SK-N-SH (cell line): ENCODE results near the gene OCA2. TPM values are rescaled to one million over a fixed set of nuclear protein-coding genes. Genes with fewer than 3 reads are reported as not detected.

Experiments
- CTCF ChIA-PET: fragments of 300-600, 350-600 bp; formaldehyde crosslinking; extraction: SDS; loops from one replicate; lab custom pipeline; 2021; lab: Yijun Ruan, JAX
- POLR2A ChIA-PET: fragments of 350-600 bp; sonication (Branson Sonifier 250); formaldehyde crosslinking; extraction: SDS; loops from one replicate; lab custom pipeline; 2020; ENCODE audit warnings: antibody characterized with exemption, inconsistent platforms; lab: Yijun Ruan, JAX
- DNase-seq: peaks from one replicate; pipeline ENCODE4 v3.0.0; 2012
- H2AFZ ChIP-seq: fragments of 200-600 bp; sonication (generic); 2 replicates; pipeline ENCODE4 v1.8.1; 2016; ENCODE audit warnings: antibody characterized with exemption, mild to moderate bottlenecking, low read depth
- H3F3A ChIP-seq: fragments of 200-600 bp; sonication (generic); replicated peaks from 2 replicates; pipeline ENCODE3; 2016; ENCODE audit warnings: antibody characterized with exemption, mild to moderate bottlenecking; ENCODE audit not compliant: insufficient read depth
- H3K27ac ChIP-seq, 2 experiments: fragments of 200-500 bp in 1 of 2; fragments of 200-600 bp in 1 of 2; sonication (Bioruptor generic) in 1 of 2; sonication (generic), shearing (Covaris generic) in 1 of 2; 2 replicates each; pipeline versions ENCODE4 v1.5.1 to v1.6.1; 2014 to 2016; ENCODE audit warnings: low read depth in 2 of 2, inconsistent platforms in 1 of 2, low read length in 1 of 2, mild to moderate bottlenecking in 1 of 2, mixed read lengths in 1 of 2
- H3K27me3 ChIP-seq: fragments of 200-600 bp; sonication (generic), shearing (Covaris generic); 2 replicates; pipeline ENCODE4 v1.6.1; 2016; ENCODE audit warnings: mixed run types; ENCODE audit not compliant: insufficient read depth
- H3K36me3 ChIP-seq, 2 experiments: fragments of 200-500 bp in 1 of 2; fragments of 200-600 bp in 1 of 2; sonication (Bioruptor generic) in 1 of 2; sonication (generic) in 1 of 2; replicated peaks in 1 of 2; 2 replicates each; pipeline versions ENCODE3 to v1.5.1; 2014 to 2016; ENCODE audit warnings: low read length in 1 of 2, mild to moderate bottlenecking in 1 of 2; ENCODE audit not compliant: insufficient read depth in 2 of 2, control insufficient read depth in 1 of 2
- H3K4me1 ChIP-seq, 2 experiments: fragments of 200-500 bp in 1 of 2; fragments of 200-600 bp in 1 of 2; sonication (Bioruptor generic) in 1 of 2; sonication (generic), shearing (Covaris generic) in 1 of 2; 2 replicates each; pipeline versions ENCODE4 v1.5.1 to v1.6.1; 2014 to 2016; ENCODE audit warnings: low read depth in 1 of 2, low read length in 1 of 2, mixed run types in 1 of 2; ENCODE audit not compliant: insufficient read depth in 2 of 2, control insufficient read depth in 1 of 2
- H3K4me2 ChIP-seq: fragments of 200-600 bp; sonication (generic), shearing (Covaris generic); 2 replicates; pipeline ENCODE4 v1.6.1; 2017; ENCODE audit warnings: mixed run types
- H3K4me3 ChIP-seq, 2 experiments: fragments of 200-500 bp in 1 of 2; fragments of 200-600 bp in 1 of 2; sonication (Bioruptor generic) in 1 of 2; sonication (generic), shearing (Covaris generic) in 1 of 2; 2 replicates each; pipeline versions ENCODE4 v1.5.1 to v1.8.1; 2014 to 2016; ENCODE audit warnings: low read depth in 2 of 2, inconsistent platforms in 1 of 2, low read length in 1 of 2, mild to moderate bottlenecking in 1 of 2, mixed read lengths in 1 of 2, moderate library complexity in 1 of 2
- H3K79me2 ChIP-seq: fragments of 200-600 bp; sonication (generic); 2 replicates; pipeline ENCODE4 v1.8.1; 2017; ENCODE audit warnings: mild to moderate bottlenecking; ENCODE audit not compliant: insufficient read depth
- H3K9ac ChIP-seq: fragments of 200-600 bp; sonication (generic); 2 replicates; pipeline ENCODE4 v1.6.1; 2017; ENCODE audit warnings: mixed run types
- H3K9me2 ChIP-seq: fragments of 200-600 bp; sonication (generic); 2 replicates; pipeline ENCODE4 v1.6.1; 2017; ENCODE audit warnings: mixed run types
- H3K9me3 ChIP-seq: fragments of 200-600 bp; sonication (generic); 2 replicates; pipeline ENCODE4 v1.6.1; 2017; ENCODE audit warnings: mixed run types, mild to moderate bottlenecking, moderate library complexity
- H4K20me1 ChIP-seq: fragments of 200-600 bp; sonication (generic); 2 replicates; pipeline ENCODE4 v1.6.1; 2017; ENCODE audit warnings: mild to moderate bottlenecking, mixed run types; ENCODE audit not compliant: insufficient read depth
- CHD2 ChIP-seq: fragments of 150-350 bp; IDR thresholded peaks from 2 replicates; pipeline ENCODE4 v1.6.1; 2018; ENCODE audit warnings: low read length; ENCODE audit not compliant: partially characterized antibody
- ELF1 ChIP-seq: IDR thresholded peaks from 2 replicates; pipeline ENCODE4 v1.4.0; 2012
- EP300 ChIP-seq, 2 experiments: IDR thresholded peaks; 2 replicates each; pipeline versions ENCODE4 v1.4.0 to v1.6.1; 2012; ENCODE audit warnings: borderline replicate concordance in 1 of 2, low read depth in 1 of 2, low read length in 1 of 2
- FOSL2 ChIP-seq: IDR thresholded peaks from 2 replicates; pipeline ENCODE4 v1.4.0; 2012; ENCODE audit warnings: low read depth, mild to moderate bottlenecking, moderate library complexity, borderline replicate concordance
- FOXJ3 ChIP-seq: sonication (generic); formaldehyde crosslinking; IDR thresholded peaks from 2 replicates; pipeline ENCODE4 v1.5.1; 2020; ENCODE audit warnings: mild to moderate bottlenecking, missing genetic modification reagents
- GABPA ChIP-seq: IDR thresholded peaks from 2 replicates; pipeline ENCODE4 v1.4.0; 2012; ENCODE audit warnings: low read depth, mild to moderate bottlenecking
- GATA2 ChIP-seq: sonication (generic); formaldehyde crosslinking; IDR thresholded peaks from 2 replicates; pipeline ENCODE4 v1.5.0; 2020; ENCODE audit warnings: mild to moderate bottlenecking, missing genetic modification reagents
- MEF2A ChIP-seq: IDR thresholded peaks from 2 replicates; pipeline ENCODE4 v1.4.0; 2012; ENCODE audit warnings: low read depth, borderline replicate concordance
- NFIC ChIP-seq: IDR thresholded peaks from 2 replicates; pipeline ENCODE4 v1.4.0; 2012; ENCODE audit warnings: borderline replicate concordance
- RFX5 ChIP-seq: IDR thresholded peaks from 2 replicates; pipeline ENCODE4 v1.6.1; 2012; ENCODE audit warnings: mild to moderate bottlenecking, improper control_type of control experiment, low read length
- SIN3A ChIP-seq: IDR thresholded peaks from 2 replicates; pipeline ENCODE4 v1.6.1; 2012; ENCODE audit warnings: low read depth, mild to moderate bottlenecking, low read length, moderate library complexity, borderline replicate concordance
- SMC3 ChIP-seq: IDR thresholded peaks from 2 replicates; pipeline ENCODE4 v1.6.1; 2012; ENCODE audit warnings: low read depth, low read length, improper control_type of control experiment
- TEAD4 ChIP-seq: IDR thresholded peaks from 2 replicates; pipeline ENCODE4 v1.4.0; 2012; ENCODE audit warnings: mild to moderate bottlenecking, borderline replicate concordance; ENCODE audit not compliant: insufficient read depth
- WGBS: methylation state at CpG from one replicate; pipeline ENCODE4 v1.1.6; 2017; ENCODE audit warnings: low lambda C conversion rate; 5-methylcytosine and 5-hydroxymethylcytosine counted together
- polyA plus RNA-seq, 3 experiments: library from polyadenylated mRNA; depleted of rRNA; stranded (reverse); fragments of >200 nt; gene quantifications; 2 replicates each; pipeline ENCODE4 v1.2.3, GENCODE V29; 2012
- TF ChIP-seq, protein P1 (sequence below): IDR thresholded peaks from 2 replicates; pipeline ENCODE4; 2012
- TF ChIP-seq, protein P2 (sequence below): fragments of 150-350 bp; IDR thresholded peaks from 2 replicates; pipeline ENCODE4 v1.6.1; 2016; ENCODE audit warnings: mild to moderate bottlenecking, low read depth, low read length
- TF ChIP-seq, protein P3 (sequence below): fragments of 200-600 bp; sonication (generic); IDR thresholded peaks from 2 replicates; pipeline ENCODE4 v1.6.1; 2017; ENCODE audit warnings: antibody characterized with exemption, mild to moderate bottlenecking, moderate library complexity

Gene OCA2
- polyA plus RNA-seq, 1 of the 3 experiments (the other 2 are of a cell fraction) = 0.16 TPM

DNA sequence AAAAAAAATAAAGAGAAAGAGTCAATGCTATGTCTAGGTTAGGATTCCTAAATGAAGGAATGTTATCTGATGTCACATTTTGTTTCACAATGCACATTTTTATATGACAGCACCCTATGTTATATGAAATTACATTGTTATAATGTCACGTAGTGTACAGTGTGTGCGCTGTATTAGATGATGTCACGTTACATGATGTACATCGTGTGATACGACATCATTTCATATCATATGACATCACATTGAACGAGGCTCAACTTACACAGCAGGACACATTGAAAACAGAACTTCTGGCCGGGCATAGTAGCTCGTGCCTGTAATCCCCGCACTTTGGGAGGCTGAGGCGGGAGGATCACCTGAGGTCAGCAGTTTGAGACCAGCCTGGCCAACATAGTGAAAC is 150.0 kb downstream of the OCA2 start:
- WGBS = 51% methylated on average over 10 of the region's 10 CpGs
- no peak overlapping the region for H3K4me3 ChIP-seq
- no peaks in the 10 kb centered on the region for H3K9me3 ChIP-seq
- no peaks in the 10 kb centered on the region for H3K79me2 ChIP-seq
- H3K4me2 ChIP-seq = no peak overlapping the region
- no peak for DNase-seq
- ChIA-PET CTCF (no interaction called here), POLR2A (no interaction called here)
- H3F3A ChIP-seq = no peaks in the 10 kb centered on the region
- H3K4me1 ChIP-seq = no peaks in the 10 kb centered on the region
- no peaks in the 10 kb centered on the region for H3K9me2 ChIP-seq
- no peaks in the 10 kb centered on the region for H3K27me3 ChIP-seq
- H2AFZ ChIP-seq = no peak overlapping the region
- H3K27ac ChIP-seq = no peak overlapping the region
- TF ChIP-seq, protein P1, sequence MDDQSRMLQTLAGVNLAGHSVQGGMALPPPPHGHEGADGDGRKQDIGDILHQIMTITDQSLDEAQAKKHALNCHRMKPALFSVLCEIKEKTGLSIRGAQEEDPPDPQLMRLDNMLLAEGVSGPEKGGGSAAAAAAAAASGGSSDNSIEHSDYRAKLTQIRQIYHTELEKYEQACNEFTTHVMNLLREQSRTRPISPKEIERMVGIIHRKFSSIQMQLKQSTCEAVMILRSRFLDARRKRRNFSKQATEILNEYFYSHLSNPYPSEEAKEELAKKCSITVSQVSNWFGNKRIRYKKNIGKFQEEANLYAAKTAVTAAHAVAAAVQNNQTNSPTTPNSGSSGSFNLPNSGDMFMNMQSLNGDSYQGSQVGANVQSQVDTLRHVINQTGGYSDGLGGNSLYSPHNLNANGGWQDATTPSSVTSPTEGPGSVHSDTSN = no peak
- no peak for TF ChIP-seq RFX5
- no peak for TF ChIP-seq EP300 (IDR thresholded peaks at IDR 0.05; ENCODE audit: borderline replicate concordance in 1 of 2, low read depth in 1 of 2, low read length in 1 of 2)
- TF ChIP-seq SIN3A = no peak
- TF ChIP-seq GATA2 (CRISPR knock-in tag) = no peak
- TF ChIP-seq FOXJ3 (CRISPR knock-in tag) = no peak
- no peak for TF ChIP-seq TEAD4
- no peak for TF ChIP-seq SMC3
- no peak for TF ChIP-seq CHD2
- TF ChIP-seq NFIC = no peak
- no peak for TF ChIP-seq GABPA
- TF ChIP-seq, protein P2, sequence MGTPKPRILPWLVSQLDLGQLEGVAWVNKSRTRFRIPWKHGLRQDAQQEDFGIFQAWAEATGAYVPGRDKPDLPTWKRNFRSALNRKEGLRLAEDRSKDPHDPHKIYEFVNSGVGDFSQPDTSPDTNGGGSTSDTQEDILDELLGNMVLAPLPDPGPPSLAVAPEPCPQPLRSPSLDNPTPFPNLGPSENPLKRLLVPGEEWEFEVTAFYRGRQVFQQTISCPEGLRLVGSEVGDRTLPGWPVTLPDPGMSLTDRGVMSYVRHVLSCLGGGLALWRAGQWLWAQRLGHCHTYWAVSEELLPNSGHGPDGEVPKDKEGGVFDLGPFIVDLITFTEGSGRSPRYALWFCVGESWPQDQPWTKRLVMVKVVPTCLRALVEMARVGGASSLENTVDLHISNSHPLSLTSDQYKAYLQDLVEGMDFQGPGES = no peak
- no peak for TF ChIP-seq ELF1
- no peak for TF ChIP-seq FOSL2
- TF ChIP-seq MEF2A = no peak
- TF ChIP-seq, protein P3, sequence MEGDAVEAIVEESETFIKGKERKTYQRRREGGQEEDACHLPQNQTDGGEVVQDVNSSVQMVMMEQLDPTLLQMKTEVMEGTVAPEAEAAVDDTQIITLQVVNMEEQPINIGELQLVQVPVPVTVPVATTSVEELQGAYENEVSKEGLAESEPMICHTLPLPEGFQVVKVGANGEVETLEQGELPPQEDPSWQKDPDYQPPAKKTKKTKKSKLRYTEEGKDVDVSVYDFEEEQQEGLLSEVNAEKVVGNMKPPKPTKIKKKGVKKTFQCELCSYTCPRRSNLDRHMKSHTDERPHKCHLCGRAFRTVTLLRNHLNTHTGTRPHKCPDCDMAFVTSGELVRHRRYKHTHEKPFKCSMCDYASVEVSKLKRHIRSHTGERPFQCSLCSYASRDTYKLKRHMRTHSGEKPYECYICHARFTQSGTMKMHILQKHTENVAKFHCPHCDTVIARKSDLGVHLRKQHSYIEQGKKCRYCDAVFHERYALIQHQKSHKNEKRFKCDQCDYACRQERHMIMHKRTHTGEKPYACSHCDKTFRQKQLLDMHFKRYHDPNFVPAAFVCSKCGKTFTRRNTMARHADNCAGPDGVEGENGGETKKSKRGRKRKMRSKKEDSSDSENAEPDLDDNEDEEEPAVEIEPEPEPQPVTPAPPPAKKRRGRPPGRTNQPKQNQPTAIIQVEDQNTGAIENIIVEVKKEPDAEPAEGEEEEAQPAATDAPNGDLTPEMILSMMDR = no peak
- no peaks in the 10 kb centered on the region for H3K36me3 ChIP-seq
- H3K9ac ChIP-seq = no peak overlapping the region
- H4K20me1 ChIP-seq = no peaks in the 10 kb centered on the region
